VCaP (cell line): ENCODE data around the gene LENEP.
A peak's percentile ranks its signal among the peaks of the same experiment; 100 is the strongest.

Experiments used
- H3K27ac ChIP-seq: fragments of 450-650 bp; 2 replicates; pipeline ENCODE4 v1.5.1; 2017
- CTCF ChIP-seq: fragments of 450-650 bp; conservative IDR thresholded peaks from 2 replicates; pipeline ENCODE4 v1.5.1; 2017; ENCODE audit warnings: mild to moderate bottlenecking, moderate library complexity

Gene LENEP

GRCh38 chr1:154973344-154974101 lies 19.9 kb upstream of the LENEP start:
- peak overlapping the region; percentile 94 for H3K27ac ChIP-seq
- no peak; the same call in 1 of the 2 replicates for TF ChIP-seq CTCF

- H3K27ac ChIP-seq, result peak within 1 kb of the TSS; percentile 94
- no peak for TF ChIP-seq CTCF
These were observed 19.1 kb upstream of the LENEP start, which contains the start of gene CKS1B for GRCh38 chr1:154974102-154974807. CKS1B (plus strand) TSS chr1:154974681; CDS start chr1:154974746, 65 bp downstream.

GRCh38 chr1:154974808-154975408 lies 18.5 kb upstream of the LENEP start:
- peak overlapping the region; percentile 94 for H3K27ac ChIP-seq
- no peak for TF ChIP-seq CTCF

GRCh38 chr1:154975409-154976059 lies 17.9 kb upstream of the LENEP start:
- H3K27ac ChIP-seq, result peak overlapping the region; percentile 94
- no peak for TF ChIP-seq CTCF

GRCh38 chr1:154977762-154978161 lies 15.6 kb upstream of the LENEP start:
- peak overlapping the region; percentile 94; the same call in 1 of the 2 replicates for H3K27ac ChIP-seq

- H3K27ac ChIP-seq, result peak overlapping the region; percentile 94; the same call in 1 of the 2 replicates
- no peak for TF ChIP-seq CTCF
These were observed 15.0 kb upstream of the LENEP start for GRCh38 chr1:154978360-154978759.

- H3K27ac ChIP-seq, result peak overlapping the region; percentile 78
- no peak for TF ChIP-seq CTCF
These were observed 11.0 kb upstream of the LENEP start for GRCh38 chr1:154982341-154982740.
